HEK293T (cell line): ENCODE results near the gene FOXC1.

Source experiments
- ARNT ChIP-seq: fragments of 450-650 bp; IDR thresholded peaks from 2 replicates; pipeline ENCODE4 v1.6.1; 2017; ENCODE audit warnings: mild to moderate bottlenecking
- BHLHE40 ChIP-seq: fragments of 450-650 bp; IDR thresholded peaks from 2 replicates; pipeline ENCODE4 v1.6.1; 2016; ENCODE audit warnings: mild to moderate bottlenecking, moderate library complexity, borderline replicate concordance
- CTBP1 ChIP-seq: fragments of 450-650 bp; IDR thresholded peaks from 2 replicates; pipeline ENCODE4 v1.6.1; 2016; ENCODE audit warnings: borderline replicate concordance
- ELF4 ChIP-seq: fragments of 450-650 bp; IDR thresholded peaks from 2 replicates; pipeline ENCODE4 v1.6.1; 2017; ENCODE audit warnings: antibody characterized with exemption
- FOXA1 ChIP-seq: fragments of 450-650 bp; IDR thresholded peaks from 2 replicates; pipeline ENCODE4 v1.6.1; 2016; ENCODE audit warnings: mild to moderate bottlenecking
- FOXK2 ChIP-seq: fragments of 450-650 bp; IDR thresholded peaks from 2 replicates; pipeline ENCODE4 v1.6.1; 2016; ENCODE audit warnings: mild to moderate bottlenecking
- FOXM1 ChIP-seq: fragments of 450-650 bp; IDR thresholded peaks from 2 replicates; pipeline ENCODE4 v1.6.1; 2017; ENCODE audit warnings: mild to moderate bottlenecking, borderline replicate concordance
- HDGF ChIP-seq: fragments of 450-650 bp; IDR thresholded peaks from 2 replicates; pipeline ENCODE4 v1.6.1; 2017; ENCODE audit warnings: antibody characterized with exemption, borderline replicate concordance
- L3MBTL2 ChIP-seq: fragments of 450-650 bp; conservative IDR thresholded peaks from 2 replicates; pipeline ENCODE4 v1.6.1; 2016; ENCODE audit warnings: mild to moderate bottlenecking
- LEF1 ChIP-seq: fragments of 450-650 bp; IDR thresholded peaks from 2 replicates; pipeline ENCODE4 v1.6.1; 2017; ENCODE audit warnings: mild to moderate bottlenecking, borderline replicate concordance
- NFRKB ChIP-seq: fragments of 450-650 bp; IDR thresholded peaks from 2 replicates; pipeline ENCODE4 v1.6.1; 2016; ENCODE audit warnings: mild to moderate bottlenecking, moderate library complexity
- SP1 ChIP-seq: fragments of 450-650 bp; IDR thresholded peaks from 2 replicates; pipeline ENCODE4 v1.6.1; 2017
- SUZ12 ChIP-seq: fragments of 450-650 bp; IDR thresholded peaks from 2 replicates; pipeline ENCODE4 v1.6.1; 2016; ENCODE audit warnings: mild to moderate bottlenecking
- TF ChIP-seq, protein P1 (sequence below): fragments of 450-650 bp; IDR thresholded peaks from 2 replicates; pipeline ENCODE4 v1.6.1; 2016

DNA sequence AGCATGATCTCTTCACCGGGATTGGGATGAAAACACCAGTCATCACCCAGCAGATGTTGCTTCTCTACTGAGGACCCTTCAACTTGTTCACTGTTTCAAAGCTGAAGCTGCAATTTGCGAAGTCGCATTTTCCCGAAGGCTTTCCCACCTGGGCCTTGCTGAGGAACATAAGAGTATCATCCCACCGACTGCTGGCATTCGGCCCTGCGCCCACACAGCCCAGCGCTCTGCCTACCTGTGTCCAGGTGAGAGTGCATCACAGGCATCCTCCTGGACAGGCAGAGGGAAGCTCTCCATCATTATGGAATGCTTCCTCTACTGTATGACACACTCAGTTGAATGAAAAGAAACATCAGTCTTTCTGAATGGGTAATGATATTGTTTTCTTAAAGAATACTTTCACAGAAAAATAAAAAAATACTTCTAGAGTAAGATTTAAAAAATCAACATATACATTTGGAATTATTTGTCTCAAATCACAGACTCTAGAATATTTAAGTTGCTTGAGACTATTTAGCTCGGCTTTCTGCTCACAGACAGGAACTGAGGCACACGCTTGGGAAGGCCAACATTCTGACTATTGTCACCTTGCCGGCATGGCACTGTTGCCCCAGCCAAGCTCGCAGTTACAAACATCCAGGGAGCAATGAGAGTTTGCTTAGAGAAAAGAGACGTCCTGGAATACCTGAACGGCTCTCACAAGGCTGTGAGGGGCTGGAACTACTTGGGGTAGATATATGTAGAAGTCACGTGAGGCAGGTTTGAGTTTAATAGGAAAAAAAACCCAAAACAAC is 48.7 kb downstream of the FOXC1 start:
- TF ChIP-seq FOXA1: no peak
- no peak for TF ChIP-seq BHLHE40
- TF ChIP-seq ELF4: no peak
- TF ChIP-seq FOXK2: no peak
- no peak for TF ChIP-seq NFRKB
- no peak for TF ChIP-seq FOXM1
- no peak for TF ChIP-seq SUZ12
- TF ChIP-seq HDGF: no peak
- TF ChIP-seq SP1: no peak
- TF ChIP-seq L3MBTL2: no peak
- TF ChIP-seq LEF1: no peak
- TF ChIP-seq ARNT: no peak
- TF ChIP-seq CTBP1: no peak
- TF ChIP-seq, protein P1, sequence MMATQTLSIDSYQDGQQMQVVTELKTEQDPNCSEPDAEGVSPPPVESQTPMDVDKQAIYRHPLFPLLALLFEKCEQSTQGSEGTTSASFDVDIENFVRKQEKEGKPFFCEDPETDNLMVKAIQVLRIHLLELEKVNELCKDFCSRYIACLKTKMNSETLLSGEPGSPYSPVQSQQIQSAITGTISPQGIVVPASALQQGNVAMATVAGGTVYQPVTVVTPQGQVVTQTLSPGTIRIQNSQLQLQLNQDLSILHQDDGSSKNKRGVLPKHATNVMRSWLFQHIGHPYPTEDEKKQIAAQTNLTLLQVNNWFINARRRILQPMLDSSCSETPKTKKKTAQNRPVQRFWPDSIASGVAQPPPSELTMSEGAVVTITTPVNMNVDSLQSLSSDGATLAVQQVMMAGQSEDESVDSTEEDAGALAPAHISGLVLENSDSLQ: no peak
